Heart left ventricle (tissue), 13 donors: Measurements from ENCODE around the gene ZNF76.

Experiments used
- POLR2A ChIP-seq, 2 donors: fragments of 450-650 bp; IDR thresholded peaks; one replicate each; pipeline ENCODE4 v1.6.1; 2017; ENCODE audit warnings: antibody characterized with exemption in 2 of 2, mild to moderate bottlenecking in 2 of 2, moderate library complexity in 2 of 2
- TF ChIP-seq, protein P1 (sequence below), 12 donors: fragments of 200-600 bp; sonication (generic) in 4 of 12; IDR thresholded peaks; one replicate each; pipeline versions ENCODE4 v1.5.0 to v1.8.0; 2018 to 2022; ENCODE audit warnings: antibody characterized with exemption in 12 of 12, mild to moderate bottlenecking in 5 of 12
- donor health status: ischemic (EF 13 %, LVEDD 7.1; RV severe dilation, severe dysfunction).
- donor health status: DM: no; HTN: yes; CAD: no.
- donor health status: DM: no; HTN: no; CAD: no.
- donor health status: ischemic (EF 25% LVEDD 6.9; RV normal size, moderate dysfunction).
- donor health status: ischemic (EF 25% LVEDD 5.7; RV mildly dilated, moderate dysfunction).
- donor health status: ischemic (EF 35%, LVEDD 5.7; RV mildly dilated, moderate dysfunction).
- donor health status: nonischemic (EF 11% LVEDD 7.7; RV severe dilation, severe dysfunction).
- donor health status: DM: yes; HTN: yes; CAD: no.
- donor health status: PGD.
- donor health status: ischemic (EF 29% LVEDD 5.4; RV normal size, mild dysfunction).
- donor health status: nonischemic (EF 23%, LVEDD 6.1; RV moderate dilation, normal function).

DNA sequence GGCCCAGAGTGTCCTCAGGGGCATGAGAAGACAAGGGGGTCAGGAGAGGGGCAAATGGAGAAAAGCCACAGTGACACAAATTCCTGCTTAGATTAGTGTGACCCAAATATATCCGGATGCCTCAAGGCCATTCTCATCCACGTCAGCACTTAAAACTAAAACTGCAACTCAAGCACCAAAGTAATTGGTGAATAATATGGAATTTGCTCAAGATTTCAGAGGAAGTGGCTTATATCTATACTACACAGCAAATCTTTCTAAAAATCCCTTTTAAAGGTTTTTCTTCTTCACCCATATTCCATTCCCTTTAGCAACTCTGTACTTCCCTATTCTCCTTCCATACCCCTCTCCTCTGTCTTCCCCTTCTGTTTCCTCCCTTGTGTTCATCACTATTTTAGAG lies 53.3 kb downstream of the ZNF76 start:
- TF ChIP-seq, protein P1, sequence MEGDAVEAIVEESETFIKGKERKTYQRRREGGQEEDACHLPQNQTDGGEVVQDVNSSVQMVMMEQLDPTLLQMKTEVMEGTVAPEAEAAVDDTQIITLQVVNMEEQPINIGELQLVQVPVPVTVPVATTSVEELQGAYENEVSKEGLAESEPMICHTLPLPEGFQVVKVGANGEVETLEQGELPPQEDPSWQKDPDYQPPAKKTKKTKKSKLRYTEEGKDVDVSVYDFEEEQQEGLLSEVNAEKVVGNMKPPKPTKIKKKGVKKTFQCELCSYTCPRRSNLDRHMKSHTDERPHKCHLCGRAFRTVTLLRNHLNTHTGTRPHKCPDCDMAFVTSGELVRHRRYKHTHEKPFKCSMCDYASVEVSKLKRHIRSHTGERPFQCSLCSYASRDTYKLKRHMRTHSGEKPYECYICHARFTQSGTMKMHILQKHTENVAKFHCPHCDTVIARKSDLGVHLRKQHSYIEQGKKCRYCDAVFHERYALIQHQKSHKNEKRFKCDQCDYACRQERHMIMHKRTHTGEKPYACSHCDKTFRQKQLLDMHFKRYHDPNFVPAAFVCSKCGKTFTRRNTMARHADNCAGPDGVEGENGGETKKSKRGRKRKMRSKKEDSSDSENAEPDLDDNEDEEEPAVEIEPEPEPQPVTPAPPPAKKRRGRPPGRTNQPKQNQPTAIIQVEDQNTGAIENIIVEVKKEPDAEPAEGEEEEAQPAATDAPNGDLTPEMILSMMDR (IDR thresholded peaks at IDR 0.05): no peak
- no peak for TF ChIP-seq POLR2A (IDR thresholded peaks at IDR 0.05)
